MG63 (cell line): ENCODE data around the gene PTPRU. TPM values are rescaled to one million over a fixed set of nuclear protein-coding genes. Genes with fewer than 3 reads are reported as not detected.
A peak's percentile ranks its signal among the peaks of the same experiment; 100 is the strongest.

Experiments
- DNase-seq: peaks from one replicate; pipeline ENCODE4 v3.0.0-alpha.2; 2020
- H3K27me3 ChIP-seq: fragments of 250-450 bp; sonication (Bioruptor Pico); 2 replicates; pipeline ENCODE4 v1.5.1; 2020; ENCODE audit warnings: mild to moderate bottlenecking, moderate library complexity
- H3K36me3 ChIP-seq: fragments of 250-450 bp; sonication (Bioruptor Pico); 2 replicates; pipeline ENCODE4 v1.5.1; 2020; ENCODE audit warnings: mild to moderate bottlenecking, moderate library complexity
- H3K4me3 ChIP-seq: fragments of 250-450 bp; sonication (Bioruptor Pico); 2 replicates; pipeline ENCODE4 v1.5.1; 2020; ENCODE audit warnings: mild to moderate bottlenecking, moderate library complexity
- H3K9me3 ChIP-seq: fragments of 250-450 bp; sonication (Bioruptor Pico); 2 replicates; pipeline ENCODE4 v1.5.1; 2020; ENCODE audit warnings: mild to moderate bottlenecking, moderate library complexity
- total RNA-seq: library from RNA; depleted of rRNA; stranded (reverse); fragments of >200 nt; shearing (Covaris generic); gene quantifications from 2 replicates; pipeline ENCODE4 v1.2.3, GENCODE V29; 2014; ENCODE audit warnings: low replicate concordance

The PTPRU gene
- total RNA-seq, 1 experiment from 2014 or later, result 6.4 TPM

- Histone ChIP-seq H3K9me3 (no peaks in the 10 kb centered on the region), H3K27me3 (no peaks in the 10 kb centered on the region), H3K36me3 (no peaks in the 10 kb centered on the region), H3K4me3 (peak overlapping the region; percentile 35)
- DNase-seq, result no peak
Measured at GRCh38 chr1:29236712-29237128, 398 bp downstream of the PTPRU start.

GRCh38 chr1:29237129-29237821, 953 bp downstream of the PTPRU start:
- no peaks in the 10 kb centered on the region for H3K9me3 ChIP-seq
- H3K27me3 ChIP-seq, result no peaks in the 10 kb centered on the region
- H3K36me3 ChIP-seq, result no peaks in the 10 kb centered on the region
- peak overlapping the region; percentile 35 for H3K4me3 ChIP-seq
- peak; percentile 43 for DNase-seq

GRCh38 chr1:29237852-29238619, 1.7 kb downstream of the PTPRU start:
- DNase-seq, result no peak
- no peak overlapping the region for H3K4me3 ChIP-seq
- no peaks in the 10 kb centered on the region for H3K36me3 ChIP-seq
- no peaks in the 10 kb centered on the region for H3K27me3 ChIP-seq
- H3K9me3 ChIP-seq, result no peaks in the 10 kb centered on the region

GRCh38 chr1:29238620-29239002, 2.3 kb downstream of the PTPRU start:
- Histone ChIP-seq H3K9me3 (no peaks in the 10 kb centered on the region), H3K36me3 (no peaks in the 10 kb centered on the region), H3K4me3 (no peak overlapping the region), H3K27me3 (no peaks in the 10 kb centered on the region)
- DNase-seq, result no peak

GRCh38 chr1:29239142-29239541, 2.8 kb downstream of the PTPRU start:
- Histone ChIP-seq H3K9me3 (no peaks in the 10 kb centered on the region), H3K27me3 (no peaks in the 10 kb centered on the region), H3K36me3 (no peaks in the 10 kb centered on the region), H3K4me3 (no peak overlapping the region)
- no peak for DNase-seq

GRCh38 chr1:29240400-29240837, 4.1 kb downstream of the PTPRU start:
- Histone ChIP-seq H3K4me3 (no peak overlapping the region), H3K36me3 (no peaks in the 10 kb centered on the region), H3K9me3 (no peaks in the 10 kb centered on the region), H3K27me3 (no peaks in the 10 kb centered on the region)
- DNase-seq, result no peak

- no peaks in the 10 kb centered on the region for H3K27me3 ChIP-seq
Measured at GRCh38 chr1:29240986-29241385, 4.7 kb downstream of the PTPRU start.

GRCh38 chr1:29243023-29243870, 6.9 kb downstream of the PTPRU start:
- H3K9me3 ChIP-seq, result no peaks in the 10 kb centered on the region
- no peak for DNase-seq
- H3K27me3 ChIP-seq, result no peaks in the 10 kb centered on the region
- H3K36me3 ChIP-seq, result no peaks in the 10 kb centered on the region
- H3K4me3 ChIP-seq, result no peak overlapping the region

More at GRCh38 chr1:29240986-29241385, 4.7 kb downstream of the PTPRU start:
- H3K9me3 ChIP-seq, result no peaks in the 10 kb centered on the region
- DNase-seq, result no peak
- no peaks in the 10 kb centered on the region for H3K36me3 ChIP-seq
- H3K4me3 ChIP-seq, result no peak overlapping the region

GRCh38 chr1:29243871-29244200, 7.5 kb downstream of the PTPRU start:
- H3K4me3 ChIP-seq, result no peak overlapping the region

GRCh38 chr1:29245261-29245660, 8.9 kb downstream of the PTPRU start:
- H3K4me3 ChIP-seq, result no peak overlapping the region
- H3K36me3 ChIP-seq, result no peaks in the 10 kb centered on the region
- no peaks in the 10 kb centered on the region for H3K27me3 ChIP-seq
- no peaks in the 10 kb centered on the region for H3K9me3 ChIP-seq
- no peak for DNase-seq

More at GRCh38 chr1:29243871-29244200, 7.5 kb downstream of the PTPRU start:
- DNase-seq, result peak; percentile 40
- H3K27me3 ChIP-seq, result no peaks in the 10 kb centered on the region
- no peaks in the 10 kb centered on the region for H3K36me3 ChIP-seq
- H3K9me3 ChIP-seq, result no peaks in the 10 kb centered on the region

- H3K27me3 ChIP-seq, result no peaks in the 10 kb centered on the region
- H3K9me3 ChIP-seq, result no peaks in the 10 kb centered on the region
- H3K4me3 ChIP-seq, result no peak overlapping the region
- H3K36me3 ChIP-seq, result no peaks in the 10 kb centered on the region
- peak; percentile 32 for DNase-seq
Measured at GRCh38 chr1:29245876-29246275, 9.6 kb downstream of the PTPRU start.

- H3K9me3 ChIP-seq, result no peaks in the 10 kb centered on the region
- no peak overlapping the region for H3K4me3 ChIP-seq
- H3K27me3 ChIP-seq, result no peaks in the 10 kb centered on the region
- no peaks in the 10 kb centered on the region for H3K36me3 ChIP-seq
- no peak for DNase-seq
Measured at GRCh38 chr1:29247044-29247443, 10.7 kb downstream of the PTPRU start.

- no peaks in the 10 kb centered on the region for H3K27me3 ChIP-seq
- no peak overlapping the region for H3K4me3 ChIP-seq
- no peak for DNase-seq
- no peaks in the 10 kb centered on the region for H3K9me3 ChIP-seq
- H3K36me3 ChIP-seq, result no peaks in the 10 kb centered on the region
Measured at GRCh38 chr1:29247571-29248273, 11.4 kb downstream of the PTPRU start.

GRCh38 chr1:29248409-29248808, 12.1 kb downstream of the PTPRU start:
- H3K27me3 ChIP-seq, result no peaks in the 10 kb centered on the region
- no peak for DNase-seq
- H3K36me3 ChIP-seq, result no peaks in the 10 kb centered on the region
- no peaks in the 10 kb centered on the region for H3K9me3 ChIP-seq
- H3K4me3 ChIP-seq, result no peak overlapping the region

GRCh38 chr1:29249170-29249691, 12.9 kb downstream of the PTPRU start:
- Histone ChIP-seq H3K36me3 (no peaks in the 10 kb centered on the region), H3K4me3 (no peak overlapping the region), H3K27me3 (no peaks in the 10 kb centered on the region), H3K9me3 (no peaks in the 10 kb centered on the region)
- DNase-seq, result no peak

- Histone ChIP-seq H3K9me3 (no peaks in the 10 kb centered on the region), H3K36me3 (no peaks in the 10 kb centered on the region), H3K27me3 (no peaks in the 10 kb centered on the region), H3K4me3 (no peak overlapping the region)
- no peak for DNase-seq
Measured at GRCh38 chr1:29249951-29250581, 13.7 kb downstream of the PTPRU start.
